ENCODE results near the gene MAP3K9. TPM values are rescaled to one million over a fixed set of nuclear protein-coding genes. Genes with fewer than 3 reads are reported as not detected.
"Not testable (repeated sequence)": the region's sequence is repeated elsewhere in the genome, so short reads cannot be mapped to it uniquely, and the experiment has no call there.

Gene MAP3K9
- total RNA-seq, 1 donor from 2014 or later: 10.3 TPM

DNA sequence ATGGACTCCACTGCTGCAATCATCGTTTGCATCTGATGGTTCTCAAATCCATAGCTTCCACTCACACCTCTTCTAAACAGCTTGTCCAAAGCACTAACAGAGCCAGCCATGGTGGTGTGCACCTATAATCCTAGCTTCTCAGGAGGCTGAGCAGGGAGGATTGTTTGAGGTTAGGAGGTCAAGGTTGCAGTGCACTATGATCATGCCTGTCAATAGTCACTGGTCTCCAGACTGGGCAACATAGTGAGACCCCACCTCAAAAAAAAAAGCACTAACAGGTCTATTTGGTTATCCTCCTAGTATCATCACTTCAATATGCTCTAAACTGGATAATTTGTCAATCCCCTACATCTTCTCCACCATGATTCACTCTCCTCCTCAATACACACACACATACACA, 104.4 kb downstream of the MAP3K9 start:
- Mint-ChIP-seq H3K4me3 (no peak overlapping the region), H3K27ac (ENCODE audit: unreplicated experiment) (no peak overlapping the region), H3K36me3 (ENCODE audit: low read depth) (no peaks in the 10 kb centered on the region), H3K4me1 (no peaks in the 10 kb centered on the region), H3K9me3 (no peaks in the 10 kb centered on the region), H3K27me3 (ENCODE audit: low read depth) (peaks cover 49% of the 10 kb centered on the region)
- DNase-seq (ENCODE audit: low read depth, low spot score): no peak
- TF ChIP-seq, protein P1, sequence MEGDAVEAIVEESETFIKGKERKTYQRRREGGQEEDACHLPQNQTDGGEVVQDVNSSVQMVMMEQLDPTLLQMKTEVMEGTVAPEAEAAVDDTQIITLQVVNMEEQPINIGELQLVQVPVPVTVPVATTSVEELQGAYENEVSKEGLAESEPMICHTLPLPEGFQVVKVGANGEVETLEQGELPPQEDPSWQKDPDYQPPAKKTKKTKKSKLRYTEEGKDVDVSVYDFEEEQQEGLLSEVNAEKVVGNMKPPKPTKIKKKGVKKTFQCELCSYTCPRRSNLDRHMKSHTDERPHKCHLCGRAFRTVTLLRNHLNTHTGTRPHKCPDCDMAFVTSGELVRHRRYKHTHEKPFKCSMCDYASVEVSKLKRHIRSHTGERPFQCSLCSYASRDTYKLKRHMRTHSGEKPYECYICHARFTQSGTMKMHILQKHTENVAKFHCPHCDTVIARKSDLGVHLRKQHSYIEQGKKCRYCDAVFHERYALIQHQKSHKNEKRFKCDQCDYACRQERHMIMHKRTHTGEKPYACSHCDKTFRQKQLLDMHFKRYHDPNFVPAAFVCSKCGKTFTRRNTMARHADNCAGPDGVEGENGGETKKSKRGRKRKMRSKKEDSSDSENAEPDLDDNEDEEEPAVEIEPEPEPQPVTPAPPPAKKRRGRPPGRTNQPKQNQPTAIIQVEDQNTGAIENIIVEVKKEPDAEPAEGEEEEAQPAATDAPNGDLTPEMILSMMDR (conservative IDR thresholded peaks at IDR 0.05): no peak

DNA sequence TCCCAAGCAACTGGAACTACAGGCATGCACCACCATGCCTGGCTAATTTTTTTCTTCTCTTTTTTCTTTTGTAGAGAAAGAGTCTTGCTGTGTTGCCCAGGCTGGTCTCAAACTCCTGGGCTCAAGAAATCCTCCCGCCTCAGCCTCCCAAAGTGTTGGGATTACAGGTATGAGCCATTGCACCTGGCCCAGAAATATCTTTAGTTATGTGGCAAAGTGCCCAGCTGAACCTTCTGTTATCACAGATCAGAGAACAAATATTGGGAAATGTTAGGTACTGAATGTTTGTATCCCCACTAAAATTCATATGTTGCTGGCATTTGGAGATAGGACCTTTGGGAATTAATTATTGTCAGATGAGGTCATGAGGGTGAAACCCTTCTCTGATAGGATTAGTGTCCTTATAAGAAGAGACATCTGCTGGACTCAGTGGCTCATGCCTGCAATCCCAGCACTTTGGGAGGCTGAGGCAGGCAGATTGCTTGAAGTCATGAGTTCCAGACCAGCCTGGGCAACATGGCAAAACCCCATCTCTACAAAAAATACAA, 105.6 kb downstream of the MAP3K9 start:
- peaks cover 48% of the 10 kb centered on the region for H3K27me3 Mint-ChIP-seq (ENCODE audit: low read depth)
- not testable (repeated sequence) for H3K9me3 Mint-ChIP-seq; DNase-seq (ENCODE audit: low read depth, low spot score); H3K27ac Mint-ChIP-seq (ENCODE audit: unreplicated experiment); H3K4me1 Mint-ChIP-seq; H3K4me3 Mint-ChIP-seq; H3K36me3 Mint-ChIP-seq (ENCODE audit: low read depth)

DNA sequence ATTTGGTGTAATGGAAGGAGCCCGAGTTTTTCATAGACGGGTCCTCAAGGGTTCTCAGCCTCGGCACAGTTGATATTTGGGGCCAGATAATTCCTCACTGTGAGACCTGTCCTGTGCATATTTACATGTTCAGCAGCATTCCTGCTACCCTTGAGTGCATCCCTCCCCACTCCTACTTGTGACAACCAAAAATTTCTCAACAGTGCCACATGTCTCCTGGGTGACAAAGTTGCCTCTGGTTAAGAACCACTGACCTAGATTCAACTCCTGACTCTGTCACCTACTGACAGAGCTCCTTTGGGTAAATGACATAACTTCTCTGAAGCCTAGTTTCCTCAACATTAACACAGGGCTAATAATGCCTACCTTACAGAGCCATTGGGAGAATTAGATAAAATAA, 107.2 kb downstream of the MAP3K9 start:
- no peak overlapping the region for H3K4me3 Mint-ChIP-seq
- no peaks in the 10 kb centered on the region for H3K4me1 Mint-ChIP-seq
- no peak overlapping the region for H3K27ac Mint-ChIP-seq (ENCODE audit: unreplicated experiment)
- no peaks in the 10 kb centered on the region for H3K9me3 Mint-ChIP-seq
- H3K27me3 Mint-ChIP-seq (ENCODE audit: low read depth): peaks cover 42% of the 10 kb centered on the region
- no peak for DNase-seq (ENCODE audit: low read depth, low spot score)
- TF ChIP-seq, protein P1 (conservative IDR thresholded peaks at IDR 0.05): no peak
- H3K36me3 Mint-ChIP-seq (ENCODE audit: low read depth): no peaks in the 10 kb centered on the region

DNA sequence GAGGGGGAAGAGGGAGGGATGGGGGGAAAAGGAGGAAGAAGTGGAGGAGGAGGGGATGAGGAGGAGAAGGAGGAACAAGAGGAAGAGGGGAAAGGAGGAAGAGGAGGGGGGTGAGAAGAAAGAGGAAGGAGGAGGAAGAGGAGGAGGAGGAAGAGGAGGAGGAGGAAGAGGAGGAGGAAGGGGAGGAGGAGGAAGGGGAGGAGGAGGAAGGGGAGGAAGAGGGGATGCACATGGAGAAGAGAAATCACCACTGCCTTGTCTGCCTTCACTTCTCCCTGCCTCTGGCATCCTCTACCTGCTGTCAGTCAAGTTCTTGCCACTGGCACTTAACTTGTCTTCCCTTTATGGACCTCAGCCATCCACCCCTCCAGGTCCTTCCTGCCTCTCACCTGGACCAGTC, 107.7 kb downstream of the MAP3K9 start:
- no peaks in the 10 kb centered on the region for H3K4me1 Mint-ChIP-seq
- no peak for DNase-seq (ENCODE audit: low read depth, low spot score)
- no peaks in the 10 kb centered on the region for H3K36me3 Mint-ChIP-seq (ENCODE audit: low read depth)
- TF ChIP-seq, protein P1 (conservative IDR thresholded peaks at IDR 0.05): no peak
- no peak overlapping the region for H3K4me3 Mint-ChIP-seq
- no peak overlapping the region for H3K27ac Mint-ChIP-seq (ENCODE audit: unreplicated experiment)
- no peaks in the 10 kb centered on the region for H3K9me3 Mint-ChIP-seq
- H3K27me3 Mint-ChIP-seq (ENCODE audit: low read depth): peaks cover 36% of the 10 kb centered on the region

DNA sequence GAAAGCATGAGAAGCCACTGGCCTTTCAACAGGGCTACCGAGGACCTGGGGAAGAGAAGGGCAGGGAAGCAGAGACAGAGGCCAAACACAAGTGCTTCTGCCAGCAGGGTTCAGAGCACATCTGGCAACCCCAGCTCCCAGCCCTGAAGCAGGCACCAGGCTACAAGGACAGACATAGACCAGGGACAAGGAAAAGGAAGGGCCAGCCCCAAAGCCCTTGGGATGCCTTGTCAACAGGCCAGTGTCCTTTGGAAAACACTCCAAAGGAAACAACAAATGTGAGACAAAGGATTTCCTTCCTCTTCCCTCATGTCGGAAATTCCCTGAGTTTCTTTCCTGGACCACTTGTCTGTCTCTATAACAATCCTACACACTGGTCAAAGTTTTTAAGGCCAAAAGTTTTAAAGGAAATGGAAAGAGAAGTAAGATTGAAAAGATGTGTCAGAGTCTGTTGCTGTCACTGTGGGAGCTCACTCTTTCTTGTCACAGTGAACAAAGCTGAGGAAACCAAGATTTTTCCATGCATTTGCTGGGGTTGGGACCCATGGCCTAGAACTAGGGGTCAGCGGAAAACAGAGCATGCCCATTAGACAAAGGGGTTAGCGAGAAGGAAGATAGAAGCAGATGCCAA, 108.2 kb downstream of the MAP3K9 start:
- Mint-ChIP-seq H3K27me3 (ENCODE audit: low read depth) (peaks cover 35% of the 10 kb centered on the region), H3K4me1 (no peaks in the 10 kb centered on the region), H3K9me3 (no peaks in the 10 kb centered on the region), H3K36me3 (ENCODE audit: low read depth) (no peaks in the 10 kb centered on the region), H3K27ac (ENCODE audit: unreplicated experiment) (no peak overlapping the region), H3K4me3 (no peak overlapping the region)
- no peak for DNase-seq (ENCODE audit: low read depth, low spot score)
- TF ChIP-seq, protein P1 (conservative IDR thresholded peaks at IDR 0.05): no peak

DNA sequence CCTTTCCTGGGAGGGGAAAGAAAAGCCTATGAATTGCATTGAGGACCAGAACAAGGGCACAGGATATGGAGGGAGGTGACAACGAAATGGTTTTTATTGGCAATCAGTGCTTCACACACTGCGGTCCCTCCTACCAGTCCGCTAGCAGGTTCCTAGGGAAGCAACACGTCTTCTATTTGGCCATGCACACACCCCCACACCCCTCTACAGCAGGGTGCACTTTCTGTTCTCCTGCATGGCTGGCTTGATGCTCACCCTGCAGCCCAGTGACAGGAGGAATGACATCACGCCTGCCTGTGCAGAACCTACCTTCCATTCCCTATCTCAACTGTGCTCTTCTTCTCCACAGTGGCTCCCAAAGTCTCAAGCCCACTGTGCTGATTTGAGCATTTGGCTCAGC, 109.7 kb downstream of the MAP3K9 start:
- no peak for DNase-seq (ENCODE audit: low read depth, low spot score)
- Mint-ChIP-seq H3K27ac (ENCODE audit: unreplicated experiment) (no peak overlapping the region), H3K27me3 (ENCODE audit: low read depth) (peaks cover 23% of the 10 kb centered on the region), H3K36me3 (ENCODE audit: low read depth) (no peaks in the 10 kb centered on the region), H3K9me3 (no peaks in the 10 kb centered on the region), H3K4me1 (no peaks in the 10 kb centered on the region), H3K4me3 (no peak overlapping the region)
- TF ChIP-seq, protein P1 (conservative IDR thresholded peaks at IDR 0.05): no peak
